ENCODE data around the gene SOCS7.

SOCS7 gene

GRCh38 chr17:38442548-38442947, 90.9 kb downstream of the SOCS7 start:
- no peak for DNase-seq

- no peak for DNase-seq
Measured at GRCh38 chr17:38443356-38444031, 91.8 kb downstream of the SOCS7 start.

GRCh38 chr17:38444151-38444550, 92.5 kb downstream of the SOCS7 start:
- peak; percentile 75 for DNase-seq

GRCh38 chr17:38447502-38448085, 96.0 kb downstream of the SOCS7 start:
- DNase-seq = no peak

GRCh38 chr17:38448208-38448771, 96.6 kb downstream of the SOCS7 start:
- DNase-seq = no peak

- DNase-seq = no peak
Measured at GRCh38 chr17:38449364-38449763, 97.7 kb downstream of the SOCS7 start.

GRCh38 chr17:38450557-38451029, 98.9 kb downstream of the SOCS7 start:
- no peak for DNase-seq

- DNase-seq = no peak
Measured at GRCh38 chr17:38451030-38451839, 99.6 kb downstream of the SOCS7 start.

- DNase-seq = no peak
Measured at GRCh38 chr17:38451840-38452529, 100.3 kb downstream of the SOCS7 start.

GRCh38 chr17:38452719-38453118, 101.1 kb downstream of the SOCS7 start:
- no peak for DNase-seq

GRCh38 chr17:38453951-38454421, 102.3 kb downstream of the SOCS7 start:
- no peak for DNase-seq

- no peak for DNase-seq
Measured at GRCh38 chr17:38454532-38454931, 102.9 kb downstream of the SOCS7 start.

Measured in activated CD4-positive, alpha-beta T cell treated with anti-CD3 and anti-CD28 coated beads for 48 hours (primary cell).